ENCODE results near the gene BUD13.

Gene BUD13

DNA sequence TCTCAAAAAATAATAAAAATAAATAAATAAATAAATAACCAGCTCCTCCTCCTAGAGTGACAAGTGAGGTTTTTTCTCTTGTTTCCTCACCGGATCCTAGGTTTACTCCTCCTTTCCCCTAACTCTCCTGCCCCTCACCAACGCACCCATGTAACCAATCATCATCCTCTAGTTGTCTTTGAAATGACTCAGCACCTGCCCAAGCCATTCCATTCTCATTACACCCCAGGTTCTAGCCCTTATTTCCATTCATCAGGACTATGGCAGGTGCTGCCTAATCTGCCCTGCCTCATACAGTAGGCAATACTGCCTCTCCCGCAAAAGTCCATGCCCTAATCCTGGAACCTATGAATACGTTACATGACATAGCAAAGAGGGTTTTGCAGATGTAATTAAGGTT is 60.4 kb downstream of the BUD13 start:
- no peaks in the 10 kb centered on the region for H3K36me3 ChIP-seq
- H3K27me3 ChIP-seq: peaks cover 35% of the 10 kb centered on the region
- H3K4me3 ChIP-seq (ENCODE audit: low read depth in 1 of 2, low read length in 1 of 2): no peak overlapping the region
- H3K4me1 ChIP-seq (ENCODE audit: control insufficient read depth in 1 of 2, insufficient read depth in 1 of 2, low read depth in 1 of 2, low read length in 1 of 2): no peaks in the 10 kb centered on the region
- H3K9me3 ChIP-seq: no peaks in the 10 kb centered on the region
- TF ChIP-seq, protein P1, sequence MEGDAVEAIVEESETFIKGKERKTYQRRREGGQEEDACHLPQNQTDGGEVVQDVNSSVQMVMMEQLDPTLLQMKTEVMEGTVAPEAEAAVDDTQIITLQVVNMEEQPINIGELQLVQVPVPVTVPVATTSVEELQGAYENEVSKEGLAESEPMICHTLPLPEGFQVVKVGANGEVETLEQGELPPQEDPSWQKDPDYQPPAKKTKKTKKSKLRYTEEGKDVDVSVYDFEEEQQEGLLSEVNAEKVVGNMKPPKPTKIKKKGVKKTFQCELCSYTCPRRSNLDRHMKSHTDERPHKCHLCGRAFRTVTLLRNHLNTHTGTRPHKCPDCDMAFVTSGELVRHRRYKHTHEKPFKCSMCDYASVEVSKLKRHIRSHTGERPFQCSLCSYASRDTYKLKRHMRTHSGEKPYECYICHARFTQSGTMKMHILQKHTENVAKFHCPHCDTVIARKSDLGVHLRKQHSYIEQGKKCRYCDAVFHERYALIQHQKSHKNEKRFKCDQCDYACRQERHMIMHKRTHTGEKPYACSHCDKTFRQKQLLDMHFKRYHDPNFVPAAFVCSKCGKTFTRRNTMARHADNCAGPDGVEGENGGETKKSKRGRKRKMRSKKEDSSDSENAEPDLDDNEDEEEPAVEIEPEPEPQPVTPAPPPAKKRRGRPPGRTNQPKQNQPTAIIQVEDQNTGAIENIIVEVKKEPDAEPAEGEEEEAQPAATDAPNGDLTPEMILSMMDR (IDR thresholded peaks at IDR 0.05): no peak
- no peak overlapping the region for H3K27ac ChIP-seq

DNA sequence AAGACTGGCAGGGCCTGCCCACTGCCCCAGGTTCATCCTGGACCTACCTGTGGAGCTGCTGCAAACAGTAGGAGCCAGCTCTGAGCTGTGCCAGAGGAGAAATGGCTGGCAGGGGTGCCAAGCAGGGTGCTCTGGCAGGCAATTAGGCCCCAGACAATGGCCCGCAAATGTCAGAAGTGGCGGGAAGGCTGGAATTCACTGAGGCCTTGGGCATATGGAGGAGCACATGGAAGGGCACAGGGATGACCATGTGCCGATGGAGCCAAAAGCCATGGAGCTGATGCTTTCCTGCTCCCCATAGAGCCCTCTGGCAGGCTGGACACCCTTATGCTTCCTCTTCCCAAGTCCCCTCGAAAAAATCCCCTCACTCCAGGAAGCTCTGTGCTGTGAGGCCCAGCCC is 62.0 kb downstream of the BUD13 start:
- no peak overlapping the region for H3K4me3 ChIP-seq (ENCODE audit: low read depth in 1 of 2, low read length in 1 of 2)
- TF ChIP-seq, protein P1 (IDR thresholded peaks at IDR 0.05): no peak
- H3K27me3 ChIP-seq: peaks cover 51% of the 10 kb centered on the region
- H3K4me1 ChIP-seq (ENCODE audit: control insufficient read depth in 1 of 2, insufficient read depth in 1 of 2, low read depth in 1 of 2, low read length in 1 of 2): no peaks in the 10 kb centered on the region
- H3K27ac ChIP-seq: no peak overlapping the region
- no peaks in the 10 kb centered on the region for H3K36me3 ChIP-seq
- no peaks in the 10 kb centered on the region for H3K9me3 ChIP-seq

DNA sequence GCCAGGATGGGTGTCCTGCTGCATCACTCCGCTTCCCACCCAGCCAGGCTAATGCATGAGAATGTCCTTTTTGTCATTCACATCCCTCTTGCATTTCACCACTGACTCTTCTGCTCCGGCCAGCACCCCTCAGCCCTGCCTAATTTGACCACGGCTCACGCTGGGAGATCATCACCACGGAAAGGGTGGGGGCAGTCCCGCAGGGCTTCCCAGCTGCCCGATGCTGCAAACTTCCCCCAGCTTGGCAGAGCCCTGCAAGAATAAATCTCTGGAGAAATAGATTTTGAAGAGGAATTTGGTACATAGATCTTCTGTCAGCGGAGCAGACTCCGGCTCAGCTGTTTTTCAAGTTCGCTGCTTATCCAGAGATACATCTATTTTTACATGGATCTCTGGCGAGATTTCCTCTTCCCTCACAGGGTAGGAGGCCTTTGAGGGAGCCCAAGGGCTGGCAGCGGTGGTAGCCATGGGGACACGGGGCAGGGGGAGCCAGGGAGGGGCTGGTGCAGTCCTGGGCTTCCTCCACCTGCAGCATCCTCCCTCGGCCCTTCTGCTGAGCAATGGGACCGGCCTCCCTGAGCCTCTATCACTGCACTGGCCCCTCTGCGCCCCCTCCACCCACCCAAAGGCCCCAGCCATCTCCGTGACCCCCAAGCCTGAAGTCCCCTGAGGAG is 62.6 kb downstream of the BUD13 start:
- Histone ChIP-seq H3K36me3 (no peaks in the 10 kb centered on the region), H3K27ac (no peak overlapping the region), H3K4me3 (ENCODE audit: low read depth in 1 of 2, low read length in 1 of 2) (no peak overlapping the region), H3K27me3 (peaks cover 51% of the 10 kb centered on the region), H3K9me3 (no peaks in the 10 kb centered on the region), H3K4me1 (ENCODE audit: control insufficient read depth in 1 of 2, insufficient read depth in 1 of 2, low read depth in 1 of 2, low read length in 1 of 2) (no peaks in the 10 kb centered on the region)
- TF ChIP-seq, protein P1 (IDR thresholded peaks at IDR 0.05): no peak

DNA sequence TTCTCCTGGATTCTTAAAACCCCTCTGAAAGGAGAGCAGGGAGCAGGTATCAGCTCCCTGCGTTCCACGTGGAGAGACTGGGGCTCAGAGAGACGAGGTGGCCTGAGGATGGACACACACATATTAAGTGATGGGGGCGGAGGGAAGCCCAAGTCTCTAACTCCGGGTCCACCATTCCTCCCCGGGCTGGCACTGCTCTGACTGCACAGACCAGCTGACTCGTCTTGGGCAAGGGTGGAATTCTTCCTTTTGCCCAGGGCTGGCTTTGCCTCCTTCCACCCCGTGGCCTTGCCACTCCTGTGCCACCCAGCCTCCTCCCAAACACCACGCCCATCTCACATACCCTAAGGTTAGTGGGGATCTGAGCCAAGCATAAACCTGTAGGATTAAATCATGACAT is 65.0 kb downstream of the BUD13 start:
- peaks cover 57% of the 10 kb centered on the region for H3K27me3 ChIP-seq
- H3K4me3 ChIP-seq (ENCODE audit: low read depth in 1 of 2, low read length in 1 of 2): no peak overlapping the region
- no peaks in the 10 kb centered on the region for H3K4me1 ChIP-seq (ENCODE audit: control insufficient read depth in 1 of 2, insufficient read depth in 1 of 2, low read depth in 1 of 2, low read length in 1 of 2)

DNA sequence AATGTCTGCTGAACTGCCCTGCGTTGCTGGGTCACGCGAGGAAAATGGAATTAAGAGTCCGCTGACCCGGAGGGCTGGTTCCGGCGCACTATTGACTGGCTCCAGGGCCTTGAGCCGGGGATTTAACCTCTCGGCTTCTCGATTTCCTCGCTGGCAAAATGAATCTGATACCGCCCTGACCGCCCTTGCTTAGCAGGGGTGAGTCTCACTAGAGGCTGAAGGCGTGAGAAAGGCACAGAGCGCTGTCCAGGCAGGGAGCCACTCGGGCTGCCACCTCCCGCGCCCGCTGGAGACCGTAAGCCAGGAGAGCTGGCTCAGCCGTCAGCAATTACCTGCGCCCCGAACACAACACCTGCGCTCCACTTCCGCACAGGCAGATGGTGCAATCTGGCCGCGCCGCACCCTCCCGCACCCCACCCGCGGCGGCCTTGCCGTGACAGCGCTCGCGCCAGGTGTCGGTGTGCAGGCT is 65.6 kb downstream of the BUD13 start:
- TF ChIP-seq, protein P1 (IDR thresholded peaks at IDR 0.05): no peak
- H3K36me3 ChIP-seq: no peaks in the 10 kb centered on the region
- H3K27ac ChIP-seq: no peak overlapping the region
- H3K4me1 ChIP-seq (ENCODE audit: control insufficient read depth in 1 of 2, insufficient read depth in 1 of 2, low read depth in 1 of 2, low read length in 1 of 2): no peaks in the 10 kb centered on the region
- H3K4me3 ChIP-seq (ENCODE audit: low read depth in 1 of 2, low read length in 1 of 2): no peak overlapping the region
- peaks cover 57% of the 10 kb centered on the region for H3K27me3 ChIP-seq
- no peaks in the 10 kb centered on the region for H3K9me3 ChIP-seq

More for the DNA sequence above, 65.0 kb downstream of the BUD13 start:
- Histone ChIP-seq H3K27ac (no peak overlapping the region), H3K36me3 (no peaks in the 10 kb centered on the region), H3K9me3 (no peaks in the 10 kb centered on the region)
- TF ChIP-seq, protein P1 (IDR thresholded peaks at IDR 0.05): no peak

Measured in neutrophil (primary cell).